Measurements from ENCODE around the gene HSPA8. TPM values are rescaled to one million over a fixed set of nuclear protein-coding genes. Genes with fewer than 3 reads are reported as not detected.

Gene HSPA8
- total and polyA plus RNA-seq, 2 donors (not counting 1 experiment from before 2014, with no cell fraction given): 480 to 738 TPM

- H3K9me3 ChIP-seq (ENCODE audit: control extremely low read depth in 1 of 3, control insufficient read depth in 2 of 3, insufficient read depth in 1 of 3, low read length in 2 of 3): no peaks in the 10 kb centered on the region
- ATAC-seq (ENCODE audit: low read depth) (no peak), DNase-seq (no peak)
- no peak overlapping the region for H3K4me2 ChIP-seq (replicated peaks; ENCODE audit: low read depth, low read length, poor library complexity, severe bottlenecking)
- intact Hi-C loops (cut with micrococcal nuclease): no loop called here
- POLR2A ChIA-PET: interaction anchor here (3.0 kb wide), 1 partner anchor 11 kb away, joined by 10 read pairs; the partner anchor contains the start of gene HSPA8
- H3K27ac ChIP-seq (ENCODE audit: low read length in 2 of 2): no peak overlapping the region
- Mint-ChIP-seq H3K9me3 (ENCODE audit: insufficient read depth) (no peaks in the 10 kb centered on the region), H3K27ac (peak overlapping the region; percentile 26), H3K27me3 (no peaks in the 10 kb centered on the region), H3K4me1 (peaks cover 39% of the 10 kb centered on the region), H3K4me3 (no peak overlapping the region)
- CTCF ChIA-PET: interaction anchor here (0.5 to 12.0 kb wide), 3 partner anchors 18 to 175 kb away, joined by 3 to 85 read pairs (median 5); no protein-coding TSS in a partner anchor
- H3K79me2 ChIP-seq (ENCODE audit: control insufficient read depth, insufficient read depth, low read length): peaks cover 33% of the 10 kb centered on the region
- H3K4me1 ChIP-seq (ENCODE audit: control insufficient read depth in 2 of 2, insufficient read depth in 2 of 2, low read length in 2 of 2): peaks cover 25 to 31% of the 10 kb centered on the region in 2 donors
- no peaks in the 10 kb centered on the region for H4K20me1 ChIP-seq (ENCODE audit: control insufficient read depth, insufficient read depth, low read length, poor library complexity, severe bottlenecking)
- H3K27me3 ChIP-seq (replicated peaks in 1 of 4; ENCODE audit: control extremely low read depth in 1 of 4, control insufficient read depth in 3 of 4, insufficient read depth in 4 of 4, low read length in 3 of 4): no peaks in the 10 kb centered on the region
- no peak overlapping the region for H3K9ac ChIP-seq (ENCODE audit: low read length)
- H3K4me3 ChIP-seq (ENCODE audit: control extremely low read depth in 1 of 5, extremely low read depth in 1 of 5, insufficient read depth in 1 of 5, low read depth in 2 of 5, low read length in 4 of 5): no peak overlapping the region
- TF ChIP-seq EZH2 (IDR thresholded peaks at IDR 0.05; ENCODE audit: borderline replicate concordance, insufficient read depth, low read depth, low read length, poor library complexity, severe bottlenecking) (no peak), CTCF (IDR thresholded peaks at IDR 0.05) (no peak)
- H3K36me3 ChIP-seq (replicated peaks in 1 of 2; ENCODE audit: control extremely low read depth in 1 of 2, control insufficient read depth in 1 of 2, extremely low read depth in 1 of 2, insufficient read depth in 2 of 2, low read length in 1 of 2): no peaks in the 10 kb centered on the region
- no peak overlapping the region for H2AFZ ChIP-seq (ENCODE audit: insufficient read depth, low read depth, low read length, poor library complexity, severe bottlenecking)
These were observed 10.8 kb upstream of the HSPA8 start for GRCh38 chr11:123072762-123073161.

- WGBS (ENCODE audit: insufficient coverage): no CpG with 5 or more reads among the region's 2 CpGs
- Histone ChIP-seq H3K9ac (ENCODE audit: low read length) (no peak overlapping the region), H3K4me1 (ENCODE audit: control insufficient read depth in 2 of 2, insufficient read depth in 2 of 2, low read length in 2 of 2) (peaks cover 25 to 31% of the 10 kb centered on the region in 2 donors), H3K36me3 (replicated peaks in 1 of 2; ENCODE audit: control extremely low read depth in 1 of 2, control insufficient read depth in 1 of 2, extremely low read depth in 1 of 2, insufficient read depth in 2 of 2, low read length in 1 of 2) (no peaks in the 10 kb centered on the region), H3K9me3 (ENCODE audit: control extremely low read depth in 1 of 3, control insufficient read depth in 2 of 3, insufficient read depth in 1 of 3, low read length in 2 of 3) (no peaks in the 10 kb centered on the region), H3K27ac (ENCODE audit: low read length in 2 of 2) (no peak overlapping the region), H4K20me1 (ENCODE audit: control insufficient read depth, insufficient read depth, low read length, poor library complexity, severe bottlenecking) (no peaks in the 10 kb centered on the region), H3K27me3 (replicated peaks in 1 of 4; ENCODE audit: control extremely low read depth in 1 of 4, control insufficient read depth in 3 of 4, insufficient read depth in 4 of 4, low read length in 3 of 4) (no peaks in the 10 kb centered on the region), H2AFZ (ENCODE audit: insufficient read depth, low read depth, low read length, poor library complexity, severe bottlenecking) (no peak overlapping the region), H3K4me3 (ENCODE audit: control extremely low read depth in 1 of 5, extremely low read depth in 1 of 5, insufficient read depth in 1 of 5, low read depth in 2 of 5, low read length in 4 of 5) (no peak overlapping the region), H3K79me2 (ENCODE audit: control insufficient read depth, insufficient read depth, low read length) (peaks cover 37% of the 10 kb centered on the region), H3K4me2 (replicated peaks; ENCODE audit: low read depth, low read length, poor library complexity, severe bottlenecking) (no peak overlapping the region)
- TF ChIP-seq CTCF (IDR thresholded peaks at IDR 0.05) (no peak), EZH2 (IDR thresholded peaks at IDR 0.05; ENCODE audit: borderline replicate concordance, insufficient read depth, low read depth, low read length, poor library complexity, severe bottlenecking) (no peak)
- POLR2A ChIA-PET: interaction anchor here (3.0 kb wide), 1 partner anchor 10 kb away, joined by 10 read pairs; the partner anchor contains the start of gene HSPA8
- Mint-ChIP-seq H3K27me3 (no peaks in the 10 kb centered on the region), H3K4me1 (peaks cover 39% of the 10 kb centered on the region), H3K4me3 (no peak overlapping the region), H3K9me3 (ENCODE audit: insufficient read depth) (no peaks in the 10 kb centered on the region), H3K27ac (no peak overlapping the region)
- ATAC-seq (ENCODE audit: low read depth) (no peak), DNase-seq (no peak)
- intact Hi-C loops (cut with micrococcal nuclease): no loop called here
- CTCF ChIA-PET: interaction anchor here (0.5 to 12.0 kb wide), 3 partner anchors 18 to 176 kb away, joined by 3 to 85 read pairs (median 5); no protein-coding TSS in a partner anchor
These were observed 10.4 kb upstream of the HSPA8 start for GRCh38 chr11:123072332-123072761.
